DOHH2 (cell line): ENCODE measurements around the gene TUBA1A.

Experiments
- H3F3A ChIP-seq: fragments of 200-600 bp; sonication (generic), shearing (Covaris generic); 2 replicates; pipeline ENCODE4 v1.6.0; 2016; ENCODE audit warnings: antibody characterized with exemption, mild to moderate bottlenecking; ENCODE audit not compliant: control insufficient read depth, insufficient read depth
- H3K27ac ChIP-seq: fragments of 200-600 bp; sonication (generic); 2 replicates; pipeline ENCODE4 v1.5.1; 2014; ENCODE audit warnings: low read depth, mild to moderate bottlenecking, low read length, moderate library complexity
- H3K27me3 ChIP-seq: fragments of 200-600 bp; sonication (generic); 2 replicates; pipeline ENCODE4 v1.6.1; 2014; ENCODE audit warnings: mild to moderate bottlenecking, low read length, mixed read lengths; ENCODE audit not compliant: control insufficient read depth
- H3K36me3 ChIP-seq: fragments of 200-600 bp; sonication (generic); 2 replicates; pipeline ENCODE4 v1.6.1; 2014; ENCODE audit warnings: mild to moderate bottlenecking, low read length, moderate library complexity, mixed read lengths; ENCODE audit not compliant: control insufficient read depth
- H3K4me1 ChIP-seq: fragments of 200-600 bp; sonication (generic); 2 replicates; pipeline ENCODE4 v1.6.1; 2014; ENCODE audit warnings: mild to moderate bottlenecking, low read length, mixed read lengths; ENCODE audit not compliant: control insufficient read depth
- H3K4me2 ChIP-seq: fragments of 200-600 bp; sonication (generic); 2 replicates; pipeline ENCODE4 v1.6.0; 2014; ENCODE audit warnings: mild to moderate bottlenecking, low read length, moderate library complexity
- H3K4me3 ChIP-seq: fragments of 200-600 bp; sonication (generic); 2 replicates; pipeline ENCODE4 v1.5.1; 2014; ENCODE audit warnings: mild to moderate bottlenecking, low read length, mixed read lengths
- H3K79me2 ChIP-seq: fragments of 200-600 bp; sonication (generic); 2 replicates; pipeline ENCODE4 v1.6.1; 2014; ENCODE audit warnings: mild to moderate bottlenecking, low read length, mixed read lengths; ENCODE audit not compliant: control insufficient read depth
- H3K9me2 ChIP-seq: fragments of 200-600 bp; sonication (generic); replicated peaks from 2 replicates; pipeline ENCODE4 v1.6.1; 2014; ENCODE audit warnings: mild to moderate bottlenecking, low read length, mixed read lengths; ENCODE audit not compliant: control insufficient read depth
- H3K9me3 ChIP-seq: fragments of 200-600 bp; sonication (generic); 2 replicates; pipeline ENCODE4 v1.6.1; 2014; ENCODE audit warnings: antibody characterized with exemption, low read length, mixed read lengths; ENCODE audit not compliant: control insufficient read depth, insufficient read depth
- H4K20me1 ChIP-seq: fragments of 200-600 bp; sonication (generic); 2 replicates; pipeline ENCODE4 v1.6.0; 2014; ENCODE audit warnings: low read depth, mild to moderate bottlenecking, antibody characterized with exemption, low read length, moderate library complexity; ENCODE audit not compliant: control insufficient read depth, insufficient read depth
- EZH2phosphoT487 ChIP-seq: fragments of 200-600 bp; sonication (generic); IDR thresholded peaks from 2 replicates; pipeline ENCODE4 v1.6.1; 2017; ENCODE audit warnings: borderline replicate concordance, mild to moderate bottlenecking, antibody characterized with exemption, low read length, moderate library complexity, mixed read lengths
- TF ChIP-seq, protein P1 (sequence below): fragments of 200-600 bp; sonication (generic); IDR thresholded peaks from one replicate; pipeline ENCODE4 v1.5.1; 2014; ENCODE audit warnings: antibody characterized with exemption, mild to moderate bottlenecking, low read depth, low read length; ENCODE audit not compliant: poor library complexity, severe bottlenecking

Gene TUBA1A

DNA sequence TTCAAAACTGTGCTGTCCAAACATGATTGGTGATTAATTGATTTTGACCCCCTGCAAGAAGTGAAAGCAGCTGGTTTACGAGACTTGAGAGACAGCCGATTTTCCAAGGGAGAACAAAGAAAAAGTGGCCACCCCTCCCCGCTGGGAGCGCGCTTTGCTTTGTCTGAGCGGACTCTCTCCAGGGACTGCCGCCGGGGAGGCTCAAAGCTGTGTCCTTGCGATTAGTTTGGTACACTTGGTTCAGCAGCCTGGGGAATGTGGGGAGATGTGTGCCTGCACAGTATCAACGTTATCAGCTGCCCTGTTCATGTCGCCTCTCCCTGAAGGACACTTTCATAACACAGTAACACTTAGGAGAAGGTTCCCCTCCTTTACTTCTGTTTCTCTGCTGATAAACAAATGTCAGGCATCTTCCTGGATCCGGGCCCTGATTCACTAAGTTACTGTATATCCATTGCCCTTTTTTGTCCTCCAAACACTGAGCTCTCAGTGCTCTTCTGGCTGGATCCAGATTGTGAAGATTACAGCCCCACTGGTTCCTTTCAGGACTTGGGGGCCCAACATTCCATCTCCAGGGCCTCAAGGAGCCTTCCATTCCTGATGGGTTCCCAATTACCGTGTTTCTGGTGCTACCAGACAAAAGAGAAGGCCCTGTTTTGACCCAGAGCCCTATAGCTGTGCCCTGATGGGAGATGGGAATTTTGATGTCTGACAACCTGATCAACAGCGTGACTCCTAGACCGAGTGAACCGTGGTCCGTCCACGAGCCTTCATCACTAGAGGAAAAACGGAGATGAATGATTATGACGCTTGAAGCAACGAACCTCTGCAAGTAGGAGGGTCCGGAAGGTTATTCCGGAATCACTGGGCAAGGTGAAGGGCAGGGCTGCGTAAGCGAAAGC lies 44.3 kb upstream of the TUBA1A start:
- Histone ChIP-seq H4K20me1 (no peaks in the 10 kb centered on the region), H3K36me3 (no peaks in the 10 kb centered on the region), H3K9me3 (no peaks in the 10 kb centered on the region), H3F3A (no peaks in the 10 kb centered on the region), H3K27ac (no peak overlapping the region), H3K79me2 (no peaks in the 10 kb centered on the region), H3K4me1 (peaks cover 11% of the 10 kb centered on the region), H3K9me2 (no peaks in the 10 kb centered on the region), H3K4me3 (no peak overlapping the region), H3K27me3 (no peaks in the 10 kb centered on the region), H3K4me2 (no peak overlapping the region)
- no peak for TF ChIP-seq EZH2phosphoT487
- TF ChIP-seq, protein P1, sequence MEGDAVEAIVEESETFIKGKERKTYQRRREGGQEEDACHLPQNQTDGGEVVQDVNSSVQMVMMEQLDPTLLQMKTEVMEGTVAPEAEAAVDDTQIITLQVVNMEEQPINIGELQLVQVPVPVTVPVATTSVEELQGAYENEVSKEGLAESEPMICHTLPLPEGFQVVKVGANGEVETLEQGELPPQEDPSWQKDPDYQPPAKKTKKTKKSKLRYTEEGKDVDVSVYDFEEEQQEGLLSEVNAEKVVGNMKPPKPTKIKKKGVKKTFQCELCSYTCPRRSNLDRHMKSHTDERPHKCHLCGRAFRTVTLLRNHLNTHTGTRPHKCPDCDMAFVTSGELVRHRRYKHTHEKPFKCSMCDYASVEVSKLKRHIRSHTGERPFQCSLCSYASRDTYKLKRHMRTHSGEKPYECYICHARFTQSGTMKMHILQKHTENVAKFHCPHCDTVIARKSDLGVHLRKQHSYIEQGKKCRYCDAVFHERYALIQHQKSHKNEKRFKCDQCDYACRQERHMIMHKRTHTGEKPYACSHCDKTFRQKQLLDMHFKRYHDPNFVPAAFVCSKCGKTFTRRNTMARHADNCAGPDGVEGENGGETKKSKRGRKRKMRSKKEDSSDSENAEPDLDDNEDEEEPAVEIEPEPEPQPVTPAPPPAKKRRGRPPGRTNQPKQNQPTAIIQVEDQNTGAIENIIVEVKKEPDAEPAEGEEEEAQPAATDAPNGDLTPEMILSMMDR: no peak

DNA sequence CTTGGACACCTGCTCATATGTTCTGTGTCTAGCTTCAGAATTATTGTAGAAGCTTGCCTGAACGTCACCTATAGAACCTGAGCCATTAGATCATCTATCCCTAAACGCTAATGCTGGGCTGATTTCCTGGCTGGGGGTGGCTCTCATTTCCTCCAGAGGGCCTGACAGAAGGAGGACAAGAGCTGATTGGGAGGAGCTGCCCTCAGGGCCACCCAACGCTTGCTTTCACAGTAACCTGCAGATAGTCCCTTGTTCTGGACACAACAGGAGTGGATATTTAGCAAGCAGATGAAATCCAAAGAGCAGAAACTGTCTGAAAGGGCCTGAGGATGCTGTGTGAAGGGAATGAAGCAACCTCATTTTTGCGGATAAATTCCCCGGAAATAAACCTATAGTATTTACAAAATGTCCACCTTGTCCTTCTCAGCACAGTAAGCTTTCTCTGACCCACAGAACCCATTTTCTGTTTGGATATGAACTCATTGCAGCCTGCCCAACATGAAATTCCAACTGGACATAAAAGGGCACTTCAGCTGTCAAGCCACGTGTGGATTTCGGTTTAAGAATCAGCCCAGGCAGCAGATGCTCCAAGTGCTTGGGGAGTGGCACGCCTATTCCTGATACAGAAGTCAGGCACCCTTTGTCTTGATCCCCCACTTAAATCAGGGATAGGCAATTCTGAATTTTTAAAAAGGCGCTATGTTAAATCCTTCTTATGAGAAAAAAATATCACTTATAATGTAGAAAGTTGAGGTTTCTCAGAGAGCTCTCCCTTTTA lies 43.2 kb upstream of the TUBA1A start:
- Histone ChIP-seq H3K9me3 (no peaks in the 10 kb centered on the region), H3K27ac (no peak overlapping the region), H3K36me3 (no peaks in the 10 kb centered on the region), H3K9me2 (no peaks in the 10 kb centered on the region), H3K79me2 (no peaks in the 10 kb centered on the region), H3K4me3 (no peak overlapping the region), H3K4me2 (no peak overlapping the region), H3F3A (no peaks in the 10 kb centered on the region), H3K4me1 (peaks cover 11% of the 10 kb centered on the region), H4K20me1 (no peaks in the 10 kb centered on the region), H3K27me3 (no peaks in the 10 kb centered on the region)
- no peak for TF ChIP-seq EZH2phosphoT487
- TF ChIP-seq, protein P1: no peak

DNA sequence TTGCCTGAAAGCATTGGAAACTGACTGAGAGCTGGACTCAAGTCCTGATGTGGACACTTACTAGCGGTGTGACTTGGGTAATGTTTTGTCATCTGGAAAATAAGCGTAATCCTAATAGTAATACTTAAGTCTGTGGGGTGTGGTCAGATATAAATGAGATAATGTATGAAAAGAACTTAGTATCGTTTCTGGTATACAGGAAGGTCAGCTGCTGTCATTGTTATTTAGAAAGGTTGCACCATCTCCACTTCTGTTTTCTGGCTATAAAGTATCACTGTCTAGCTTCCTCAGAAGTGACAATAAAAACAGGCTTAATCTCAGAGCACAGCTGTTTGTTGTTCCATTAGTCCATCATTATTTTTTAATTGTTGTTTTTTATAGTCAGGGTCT lies 41.9 kb upstream of the TUBA1A start:
- H3F3A ChIP-seq: no peaks in the 10 kb centered on the region
- no peak overlapping the region for H3K4me3 ChIP-seq
- TF ChIP-seq, protein P1: no peak
- no peak for TF ChIP-seq EZH2phosphoT487
- H3K4me2 ChIP-seq: no peak overlapping the region
- H3K79me2 ChIP-seq: no peaks in the 10 kb centered on the region
- H3K27me3 ChIP-seq: no peaks in the 10 kb centered on the region
- no peaks in the 10 kb centered on the region for H4K20me1 ChIP-seq
- H3K36me3 ChIP-seq: no peaks in the 10 kb centered on the region
- H3K4me1 ChIP-seq: peaks cover 11% of the 10 kb centered on the region
- H3K9me3 ChIP-seq: no peaks in the 10 kb centered on the region
- H3K27ac ChIP-seq: no peak overlapping the region
- no peaks in the 10 kb centered on the region for H3K9me2 ChIP-seq
